Panc1 (cell line): ENCODE data around the gene HS6ST3.

Experiments
- POLR2AphosphoS5 ChIP-seq: IDR thresholded peaks from 2 replicates; pipeline ENCODE4 v1.6.1; 2012; ENCODE audit warnings: mild to moderate bottlenecking, low read depth, low read length, moderate library complexity
- TF ChIP-seq, protein P1 (sequence below): fragments of 450-650 bp; IDR thresholded peaks from 2 replicates; pipeline ENCODE4 v1.5.1; 2017; ENCODE audit warnings: mild to moderate bottlenecking

DNA sequence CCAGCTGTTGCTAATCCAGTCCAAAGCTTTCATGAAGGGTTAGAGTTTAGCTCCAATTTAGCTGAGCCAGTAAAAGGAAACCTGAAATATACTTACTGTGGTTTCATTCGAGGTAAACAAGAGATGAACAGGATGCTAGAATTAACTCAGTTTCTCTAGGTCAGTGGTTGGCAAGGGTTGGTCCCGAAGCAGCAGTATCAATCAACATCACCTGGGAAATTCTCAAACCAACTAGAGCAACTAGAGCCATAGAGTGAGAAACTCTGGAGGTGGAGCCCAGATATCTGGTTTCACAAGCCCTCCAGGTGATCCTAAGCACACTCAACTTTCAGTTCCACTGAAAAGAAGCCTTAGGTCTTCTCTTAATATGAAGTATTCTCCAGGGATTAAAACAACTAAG, 527.6 kb downstream of the HS6ST3 start:
- TF ChIP-seq, protein P1, sequence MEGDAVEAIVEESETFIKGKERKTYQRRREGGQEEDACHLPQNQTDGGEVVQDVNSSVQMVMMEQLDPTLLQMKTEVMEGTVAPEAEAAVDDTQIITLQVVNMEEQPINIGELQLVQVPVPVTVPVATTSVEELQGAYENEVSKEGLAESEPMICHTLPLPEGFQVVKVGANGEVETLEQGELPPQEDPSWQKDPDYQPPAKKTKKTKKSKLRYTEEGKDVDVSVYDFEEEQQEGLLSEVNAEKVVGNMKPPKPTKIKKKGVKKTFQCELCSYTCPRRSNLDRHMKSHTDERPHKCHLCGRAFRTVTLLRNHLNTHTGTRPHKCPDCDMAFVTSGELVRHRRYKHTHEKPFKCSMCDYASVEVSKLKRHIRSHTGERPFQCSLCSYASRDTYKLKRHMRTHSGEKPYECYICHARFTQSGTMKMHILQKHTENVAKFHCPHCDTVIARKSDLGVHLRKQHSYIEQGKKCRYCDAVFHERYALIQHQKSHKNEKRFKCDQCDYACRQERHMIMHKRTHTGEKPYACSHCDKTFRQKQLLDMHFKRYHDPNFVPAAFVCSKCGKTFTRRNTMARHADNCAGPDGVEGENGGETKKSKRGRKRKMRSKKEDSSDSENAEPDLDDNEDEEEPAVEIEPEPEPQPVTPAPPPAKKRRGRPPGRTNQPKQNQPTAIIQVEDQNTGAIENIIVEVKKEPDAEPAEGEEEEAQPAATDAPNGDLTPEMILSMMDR = no peak
- no peak for TF ChIP-seq POLR2AphosphoS5
